Gastroesophageal sphincter (tissue), 4 donors: ENCODE data around the gene TMEM220. TPM values are rescaled to one million over a fixed set of nuclear protein-coding genes. Genes with fewer than 3 reads are reported as not detected.

Experiments used
- ATAC-seq: fragments of 150-250 bp; one replicate; pipeline ENCODE4 v1.9.1; 2016; ENCODE audit warnings: mild to moderate bottlenecking, moderate library complexity
- H3K27ac ChIP-seq, 4 donors: fragments of 200-600 bp; sonication (generic) in 3 of 4; 1 replicate in 3 of 4; 2 replicates in 1 of 4; pipeline ENCODE4 v1.5.1; 2016 to 2019
- H3K27me3 ChIP-seq: fragments of 200-600 bp; sonication (generic); one replicate; pipeline ENCODE4 v1.5.1; 2019
- H3K36me3 ChIP-seq, 2 donors: fragments of 200-600 bp; sonication (generic); one replicate each; pipeline ENCODE4 v1.5.1; 2019; ENCODE audit warnings: control low read depth in 1 of 2
- H3K4me1 ChIP-seq, 3 donors: fragments of 200-600 bp; sonication (generic); 1 replicate in 2 of 3; 2 replicates in 1 of 3; pipeline ENCODE4 v1.5.1; 2016 to 2019; ENCODE audit warnings: control low read depth in 2 of 3
- H3K4me3 ChIP-seq, 2 donors: fragments of 200-600 bp; sonication (generic); one replicate each; pipeline ENCODE4 v1.5.1; 2019; ENCODE audit warnings: mild to moderate bottlenecking in 1 of 2, moderate library complexity in 1 of 2
- H3K9me3 ChIP-seq, 3 donors: fragments of 200-600 bp; sonication (generic); one replicate each; pipeline ENCODE4 v1.5.1; 2017 to 2019; ENCODE audit warnings: control low read depth in 2 of 3
- CTCF ChIP-seq, 4 experiments: fragments of 200-600 bp in 2 of 4; fragments of 450-650 bp in 2 of 4; sonication (generic) in 1 of 4; IDR thresholded peaks; one replicate each; pipeline ENCODE4 v1.5.1; 2017 to 2019; ENCODE audit warnings: antibody characterized with exemption in 4 of 4, mild to moderate bottlenecking in 2 of 4, moderate library complexity in 2 of 4
- EP300 ChIP-seq: sonication (generic); formaldehyde crosslinking; IDR thresholded peaks from one replicate; pipeline ENCODE4 v1.6.1; 2017; ENCODE audit warnings: antibody characterized with exemption, mild to moderate bottlenecking
- POLR2A ChIP-seq, 2 donors: fragments of 450-650 bp; IDR thresholded peaks; one replicate each; pipeline ENCODE4 v1.6.1; 2017; ENCODE audit warnings: antibody characterized with exemption in 2 of 2, mild to moderate bottlenecking in 2 of 2, moderate library complexity in 1 of 2
- POLR2AphosphoS5 ChIP-seq: sonication (generic); formaldehyde crosslinking; IDR thresholded peaks from one replicate; pipeline ENCODE4 v1.6.1; 2017; ENCODE audit warnings: antibody characterized with exemption
- WGBS, 2 donors: methylation state at CpG; one replicate each; pipeline ENCODE4 v1.1.5; 2018; ENCODE audit warnings: low coverage in 1 of 2; 5-methylcytosine and 5-hydroxymethylcytosine counted together
- total RNA-seq, 4 donors: library from RNA; depleted of rRNA; stranded (reverse); fragments of >200 nt; gene quantifications; one replicate each; pipeline ENCODE4 v1.1.0, GENCODE V29; 2016

The TMEM220 gene
- total RNA-seq, 4 donors from 2014 or later = 9.4 to 18.3 (median 15.6) TPM

GRCh38 chr17:10745231-10745630 lies 15.4 kb upstream of the TMEM220 start:
- H3K4me1 ChIP-seq = peaks cover 0 to 17% (median 0%) of the 10 kb centered on the region in 3 donors
- H3K27me3 ChIP-seq = no peaks in the 10 kb centered on the region
- H3K36me3 ChIP-seq = no peaks in the 10 kb centered on the region
- no peaks in the 10 kb centered on the region for H3K9me3 ChIP-seq
- TF ChIP-seq POLR2AphosphoS5 = no peak
- no peak for TF ChIP-seq EP300
- no peak for TF ChIP-seq POLR2A (IDR thresholded peaks at IDR 0.05)
- no peak for TF ChIP-seq CTCF (IDR thresholded peaks at IDR 0.05)
- peak; percentile 45 for ATAC-seq
- peak overlapping the region in 1 of 4 donors; percentile 25 for H3K27ac ChIP-seq
- no peak overlapping the region for H3K4me3 ChIP-seq
- WGBS, 2 donors = 66 to 72% methylated on average over 4 to 6 of the region's 6 CpGs

GRCh38 chr17:10744501-10745000 lies 14.7 kb upstream of the TMEM220 start:
- H3K4me3 ChIP-seq = no peak overlapping the region
- H3K4me1 ChIP-seq = peaks cover 0 to 17% (median 0%) of the 10 kb centered on the region in 3 donors
- H3K27ac ChIP-seq = no peak overlapping the region
- no peaks in the 10 kb centered on the region for H3K27me3 ChIP-seq
- no peaks in the 10 kb centered on the region for H3K9me3 ChIP-seq
- TF ChIP-seq POLR2A (IDR thresholded peaks at IDR 0.05) = no peak
- no peak for TF ChIP-seq POLR2AphosphoS5
- TF ChIP-seq CTCF (IDR thresholded peaks at IDR 0.05) = no peak
- TF ChIP-seq EP300 = no peak
- 51 to 56% methylated on average over 6 of the region's 7 CpGs for WGBS, 2 donors
- no peak for ATAC-seq
- H3K36me3 ChIP-seq = no peaks in the 10 kb centered on the region

- TF ChIP-seq EP300 = no peak
- no peak for TF ChIP-seq POLR2A (IDR thresholded peaks at IDR 0.05)
- peak; percentile 46 for TF ChIP-seq POLR2AphosphoS5
- no peak for TF ChIP-seq CTCF (IDR thresholded peaks at IDR 0.05)
- peak overlapping the region in 3 of 4 donors; percentile 49 to 62 (median 59) for H3K27ac ChIP-seq
- WGBS, 2 donors = 46 to 63% methylated on average over 5 to 8 of the region's 8 CpGs
- H3K4me1 ChIP-seq = peaks cover 0 to 19% (median 0%) of the 10 kb centered on the region in 3 donors
- peak; percentile 91 for ATAC-seq
- no peaks in the 10 kb centered on the region for H3K36me3 ChIP-seq
- no peaks in the 10 kb centered on the region for H3K9me3 ChIP-seq
- no peak overlapping the region for H3K4me3 ChIP-seq
- no peaks in the 10 kb centered on the region for H3K27me3 ChIP-seq
These were observed 13.6 kb upstream of the TMEM220 start for GRCh38 chr17:10743316-10744009.

GRCh38 chr17:10742431-10742830 lies 12.6 kb upstream of the TMEM220 start:
- Histone ChIP-seq H3K27ac (no peak overlapping the region), H3K4me3 (no peak overlapping the region), H3K36me3 (no peaks in the 10 kb centered on the region), H3K27me3 (no peaks in the 10 kb centered on the region), H3K9me3 (no peaks in the 10 kb centered on the region), H3K4me1 (peaks cover 0 to 22% (median 0%) of the 10 kb centered on the region in 3 donors)
- ATAC-seq = no peak
- WGBS, 2 donors = 90 to 98% methylated on average over 6 of the region's 6 CpGs
- TF ChIP-seq EP300 (no peak), CTCF (IDR thresholded peaks at IDR 0.05) (no peak), POLR2A (IDR thresholded peaks at IDR 0.05) (no peak), POLR2AphosphoS5 (no peak)
